Effector memory CD4-positive, alpha-beta T cell (primary cell): ENCODE results near the gene S100A4.

Experiments used
- DNase-seq, 3 donors: peaks; one replicate each; pipeline ENCODE4 v3.0.0-alpha.2; 2020
- H3K27ac ChIP-seq: 2 replicates; pipeline ENCODE4 v1.7.0; 2013; ENCODE audit warnings: mild to moderate bottlenecking, low read length, moderate library complexity; ENCODE audit not compliant: insufficient read depth, poor library complexity, severe bottlenecking
- H3K27me3 ChIP-seq: replicated peaks from 2 replicates; pipeline ENCODE4 v1.7.0; 2013; ENCODE audit warnings: mild to moderate bottlenecking, low read length; ENCODE audit not compliant: insufficient read depth, control insufficient read depth, poor library complexity, severe bottlenecking
- H3K36me3 ChIP-seq: 2 replicates; pipeline ENCODE4 v1.7.0; 2013; ENCODE audit warnings: mild to moderate bottlenecking, low read length, moderate library complexity; ENCODE audit not compliant: control insufficient read depth, insufficient read depth
- H3K4me1 ChIP-seq: 2 replicates; pipeline ENCODE4 v1.7.0; 2013; ENCODE audit warnings: low read length, mild to moderate bottlenecking; ENCODE audit not compliant: control insufficient read depth, insufficient read depth, poor library complexity, severe bottlenecking
- H3K4me3 ChIP-seq: 2 replicates; pipeline ENCODE4 v1.7.0; 2013; ENCODE audit warnings: low read length, low read depth, mild to moderate bottlenecking; ENCODE audit not compliant: insufficient read depth, poor library complexity, severe bottlenecking
- H3K9me3 ChIP-seq: 2 replicates; pipeline ENCODE4 v1.7.0; 2013; ENCODE audit warnings: mild to moderate bottlenecking, low read length, moderate library complexity; ENCODE audit not compliant: control insufficient read depth

S100A4 gene

GRCh38 chr1:153560771-153561465 is 15.3 kb upstream of the S100A4 start:
- peaks cover 7% of the 10 kb centered on the region for H3K4me1 ChIP-seq
- H3K27me3 ChIP-seq: no peaks in the 10 kb centered on the region
- no peaks in the 10 kb centered on the region for H3K9me3 ChIP-seq
- H3K36me3 ChIP-seq: no peaks in the 10 kb centered on the region
- H3K4me3 ChIP-seq: no peak overlapping the region
- no peak for DNase-seq
- H3K27ac ChIP-seq: no peak overlapping the region

GRCh38 chr1:153560241-153560640 is 14.6 kb upstream of the S100A4 start:
- DNase-seq: no peak
- H3K9me3 ChIP-seq: no peaks in the 10 kb centered on the region

GRCh38 chr1:153557877-153558276 is 12.3 kb upstream of the S100A4 start:
- H3K9me3 ChIP-seq: no peaks in the 10 kb centered on the region
- no peaks in the 10 kb centered on the region for H3K27me3 ChIP-seq
- H3K4me1 ChIP-seq: no peaks in the 10 kb centered on the region
- no peaks in the 10 kb centered on the region for H3K36me3 ChIP-seq
- H3K27ac ChIP-seq: no peak overlapping the region
- H3K4me3 ChIP-seq: no peak overlapping the region
- DNase-seq: no peak

More at GRCh38 chr1:153560241-153560640, 14.6 kb upstream of the S100A4 start:
- no peaks in the 10 kb centered on the region for H3K4me1 ChIP-seq
- H3K27ac ChIP-seq: no peak overlapping the region
- H3K27me3 ChIP-seq: no peaks in the 10 kb centered on the region
- H3K36me3 ChIP-seq: no peaks in the 10 kb centered on the region
- H3K4me3 ChIP-seq: no peak overlapping the region

- Histone ChIP-seq H3K4me1 (no peaks in the 10 kb centered on the region), H3K4me3 (no peak overlapping the region), H3K27ac (no peak overlapping the region), H3K36me3 (no peaks in the 10 kb centered on the region), H3K9me3 (no peaks in the 10 kb centered on the region), H3K27me3 (no peaks in the 10 kb centered on the region)
- no peak for DNase-seq
Measured at GRCh38 chr1:153556348-153556747, 10.7 kb upstream of the S100A4 start.

GRCh38 chr1:153553830-153554541 is 8.4 kb upstream of the S100A4 start:
- Histone ChIP-seq H3K4me1 (no peaks in the 10 kb centered on the region), H3K4me3 (no peak overlapping the region), H3K27ac (no peak overlapping the region), H3K27me3 (no peaks in the 10 kb centered on the region), H3K36me3 (no peaks in the 10 kb centered on the region), H3K9me3 (no peaks in the 10 kb centered on the region)
- no peak for DNase-seq

GRCh38 chr1:153553096-153553495 is 7.5 kb upstream of the S100A4 start:
- H3K27me3 ChIP-seq: no peaks in the 10 kb centered on the region
- no peak for DNase-seq
- no peaks in the 10 kb centered on the region for H3K9me3 ChIP-seq
- no peaks in the 10 kb centered on the region for H3K36me3 ChIP-seq
- no peaks in the 10 kb centered on the region for H3K4me1 ChIP-seq
- no peak overlapping the region for H3K27ac ChIP-seq
- H3K4me3 ChIP-seq: no peak overlapping the region

GRCh38 chr1:153552335-153552734 is 6.7 kb upstream of the S100A4 start:
- Histone ChIP-seq H3K4me3 (no peak overlapping the region), H3K27me3 (no peaks in the 10 kb centered on the region), H3K4me1 (no peaks in the 10 kb centered on the region), H3K9me3 (no peaks in the 10 kb centered on the region), H3K36me3 (no peaks in the 10 kb centered on the region), H3K27ac (no peak overlapping the region)
- DNase-seq: no peak

GRCh38 chr1:153550827-153551500 is 5.4 kb upstream of the S100A4 start:
- no peaks in the 10 kb centered on the region for H3K9me3 ChIP-seq
- peaks cover 8% of the 10 kb centered on the region for H3K4me1 ChIP-seq
- no peak overlapping the region for H3K27ac ChIP-seq
- H3K36me3 ChIP-seq: no peaks in the 10 kb centered on the region
- no peaks in the 10 kb centered on the region for H3K27me3 ChIP-seq
- DNase-seq: no peak
- no peak overlapping the region for H3K4me3 ChIP-seq

GRCh38 chr1:153550398-153550758 is 4.8 kb upstream of the S100A4 start:
- peaks cover 11% of the 10 kb centered on the region for H3K4me1 ChIP-seq
- no peak overlapping the region for H3K27ac ChIP-seq
- no peak overlapping the region for H3K4me3 ChIP-seq

More at GRCh38 chr1:153550398-153550758, 4.8 kb upstream of the S100A4 start:
- Histone ChIP-seq H3K36me3 (no peaks in the 10 kb centered on the region), H3K27me3 (no peaks in the 10 kb centered on the region), H3K9me3 (no peaks in the 10 kb centered on the region)
- no peak for DNase-seq
